Uterus (tissue), 4 donors: ENCODE results near the gene MRGPRF. TPM values are rescaled to one million over a fixed set of nuclear protein-coding genes. Genes with fewer than 3 reads are reported as not detected.

Experiments
- DNase-seq, 2 donors: peaks; one replicate each; pipeline ENCODE4 v3.0.0-alpha.2; 2019 to 2020
- H3K27ac ChIP-seq, 2 donors: fragments of 200-600 bp; sonication (generic); 1 replicate in 1 of 2; 2 replicates in 1 of 2; pipeline ENCODE4 v1.5.1; 2016 to 2018
- H3K27me3 ChIP-seq, 2 donors: fragments of 200-600 bp; sonication (generic); one replicate each; pipeline ENCODE4 v1.5.1; 2018 to 2019; ENCODE audit warnings: control low read depth in 1 of 2
- H3K36me3 ChIP-seq, 2 donors: fragments of 200-600 bp; sonication (generic); one replicate each; pipeline ENCODE4 v1.5.1; 2019; ENCODE audit warnings: control low read depth in 1 of 2
- H3K4me1 ChIP-seq, 2 donors: fragments of 200-600 bp; sonication (generic); one replicate each; pipeline ENCODE4 v1.5.1; 2018 to 2019; ENCODE audit warnings: control low read depth in 1 of 2
- H3K4me3 ChIP-seq, 2 donors: fragments of 200-600 bp; sonication (generic); 1 replicate in 1 of 2; 2 replicates in 1 of 2; pipeline ENCODE4 v1.5.1; 2018 to 2019; ENCODE audit warnings: mild to moderate bottlenecking in 1 of 2
- H3K9me3 ChIP-seq, 2 donors: fragments of 200-600 bp; sonication (generic); one replicate each; pipeline ENCODE4 v1.5.1; 2019; ENCODE audit warnings: control low read depth in 1 of 2
- POLR2A ChIP-seq, 2 donors: fragments of 450-650 bp; IDR thresholded peaks; one replicate each; pipeline ENCODE4 v1.6.1; 2016; ENCODE audit warnings: antibody characterized with exemption in 2 of 2, mild to moderate bottlenecking in 1 of 2, moderate library complexity in 1 of 2
- intact Hi-C: fragments of 100-400 bp; cut with DNase I; formaldehyde crosslinking; loops from one replicate; pipeline ENCODE4 v1.15.1; 2023; ENCODE audit warnings: low total_unique reads
- total RNA-seq, 4 donors: library from RNA; depleted of rRNA in 3 of 4; stranded (reverse); fragments of >200 nt in 3 of 4; gene quantifications; one replicate each; pipeline versions ENCODE4 v1.1.0 to v1.2.4, GENCODE V29; 2014 to 2023
- TF ChIP-seq, protein P1 (sequence below), 4 experiments: fragments of 200-600 bp in 2 of 4; fragments of 450-650 bp in 2 of 4; sonication (generic) in 2 of 4; IDR thresholded peaks; one replicate each; pipeline ENCODE4 v1.5.1; 2016 to 2019; ENCODE audit warnings: antibody characterized with exemption in 4 of 4, mild to moderate bottlenecking in 2 of 4, moderate library complexity in 1 of 4
- donor health status: DM: yes; HTN: yes; CAD: no.

Gene MRGPRF
- total RNA-seq, 4 donors from 2014 or later, result 52.6 to 173 (median 75.0) TPM

DNA sequence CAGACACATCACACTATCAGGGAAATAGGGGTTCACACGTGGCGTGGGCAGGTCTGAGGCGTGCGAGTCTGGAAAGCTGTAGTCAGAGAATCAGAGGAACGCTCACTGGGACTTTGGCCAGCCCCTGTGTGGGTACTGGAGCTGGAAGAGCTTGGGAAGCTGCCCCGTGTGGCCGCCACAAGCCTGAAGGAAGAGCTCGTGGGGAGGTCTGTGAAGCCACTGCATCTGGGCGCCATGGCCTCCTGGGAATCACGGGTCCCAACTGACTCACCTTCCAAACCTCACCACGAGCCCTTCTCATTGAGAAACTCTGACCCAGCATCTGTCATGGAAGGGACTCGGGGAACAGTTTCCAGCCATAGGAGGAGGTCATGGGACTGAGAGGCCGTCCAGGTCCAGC is 5.9 kb upstream of the MRGPRF start:
- TF ChIP-seq POLR2A (IDR thresholded peaks at IDR 0.05), result no peak
- TF ChIP-seq, protein P1, sequence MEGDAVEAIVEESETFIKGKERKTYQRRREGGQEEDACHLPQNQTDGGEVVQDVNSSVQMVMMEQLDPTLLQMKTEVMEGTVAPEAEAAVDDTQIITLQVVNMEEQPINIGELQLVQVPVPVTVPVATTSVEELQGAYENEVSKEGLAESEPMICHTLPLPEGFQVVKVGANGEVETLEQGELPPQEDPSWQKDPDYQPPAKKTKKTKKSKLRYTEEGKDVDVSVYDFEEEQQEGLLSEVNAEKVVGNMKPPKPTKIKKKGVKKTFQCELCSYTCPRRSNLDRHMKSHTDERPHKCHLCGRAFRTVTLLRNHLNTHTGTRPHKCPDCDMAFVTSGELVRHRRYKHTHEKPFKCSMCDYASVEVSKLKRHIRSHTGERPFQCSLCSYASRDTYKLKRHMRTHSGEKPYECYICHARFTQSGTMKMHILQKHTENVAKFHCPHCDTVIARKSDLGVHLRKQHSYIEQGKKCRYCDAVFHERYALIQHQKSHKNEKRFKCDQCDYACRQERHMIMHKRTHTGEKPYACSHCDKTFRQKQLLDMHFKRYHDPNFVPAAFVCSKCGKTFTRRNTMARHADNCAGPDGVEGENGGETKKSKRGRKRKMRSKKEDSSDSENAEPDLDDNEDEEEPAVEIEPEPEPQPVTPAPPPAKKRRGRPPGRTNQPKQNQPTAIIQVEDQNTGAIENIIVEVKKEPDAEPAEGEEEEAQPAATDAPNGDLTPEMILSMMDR (IDR thresholded peaks at IDR 0.05), result no peak
- Histone ChIP-seq H3K9me3 (no peaks in the 10 kb centered on the region), H3K27me3 (no peaks in the 10 kb centered on the region), H3K4me1 (peaks cover 7 to 11% of the 10 kb centered on the region in 2 donors), H3K4me3 (no peak overlapping the region), H3K27ac (peak overlapping the region; percentile 59 to 80), H3K36me3 (no peaks in the 10 kb centered on the region)
- intact Hi-C loops, result loop anchor here (10.0 kb wide), 1 partner anchor 56 kb away; no protein-coding TSS in a partner anchor
- peak; percentile 71 to 80 for DNase-seq

DNA sequence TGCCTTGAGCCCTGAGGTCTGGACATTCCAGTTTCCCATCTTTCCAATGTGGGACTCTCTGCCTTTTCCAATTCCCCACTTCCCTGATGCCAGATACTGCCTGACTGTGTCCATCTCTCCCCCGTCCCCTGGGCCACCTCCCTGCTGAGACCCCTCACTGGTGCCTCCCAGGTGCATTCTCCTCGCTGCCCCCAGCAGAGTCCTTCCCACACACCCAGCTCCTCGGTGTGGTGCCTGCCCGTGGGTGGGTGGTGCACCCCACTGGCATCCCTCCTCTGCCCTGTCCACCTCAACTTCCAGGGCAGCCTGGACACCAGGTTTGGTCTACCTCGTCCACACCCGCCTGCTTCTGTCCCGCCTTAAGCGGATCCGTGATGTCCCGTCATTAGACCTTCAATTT is 4.9 kb upstream of the MRGPRF start:
- no peaks in the 10 kb centered on the region for H3K9me3 ChIP-seq
- H3K27ac ChIP-seq, result peak overlapping the region; percentile 59 to 80
- peaks cover 7 to 11% of the 10 kb centered on the region in 2 donors for H3K4me1 ChIP-seq
- H3K27me3 ChIP-seq, result no peaks in the 10 kb centered on the region
- intact Hi-C loops, result loop anchor here (10.0 kb wide), 1 partner anchor 57 kb away; no protein-coding TSS in a partner anchor
- no peak overlapping the region for H3K4me3 ChIP-seq
- no peak for TF ChIP-seq POLR2A (IDR thresholded peaks at IDR 0.05)
- TF ChIP-seq, protein P1 (IDR thresholded peaks at IDR 0.05), result no peak
- DNase-seq, result peak in 1 of 2 donors; percentile 15
- no peaks in the 10 kb centered on the region for H3K36me3 ChIP-seq

DNA sequence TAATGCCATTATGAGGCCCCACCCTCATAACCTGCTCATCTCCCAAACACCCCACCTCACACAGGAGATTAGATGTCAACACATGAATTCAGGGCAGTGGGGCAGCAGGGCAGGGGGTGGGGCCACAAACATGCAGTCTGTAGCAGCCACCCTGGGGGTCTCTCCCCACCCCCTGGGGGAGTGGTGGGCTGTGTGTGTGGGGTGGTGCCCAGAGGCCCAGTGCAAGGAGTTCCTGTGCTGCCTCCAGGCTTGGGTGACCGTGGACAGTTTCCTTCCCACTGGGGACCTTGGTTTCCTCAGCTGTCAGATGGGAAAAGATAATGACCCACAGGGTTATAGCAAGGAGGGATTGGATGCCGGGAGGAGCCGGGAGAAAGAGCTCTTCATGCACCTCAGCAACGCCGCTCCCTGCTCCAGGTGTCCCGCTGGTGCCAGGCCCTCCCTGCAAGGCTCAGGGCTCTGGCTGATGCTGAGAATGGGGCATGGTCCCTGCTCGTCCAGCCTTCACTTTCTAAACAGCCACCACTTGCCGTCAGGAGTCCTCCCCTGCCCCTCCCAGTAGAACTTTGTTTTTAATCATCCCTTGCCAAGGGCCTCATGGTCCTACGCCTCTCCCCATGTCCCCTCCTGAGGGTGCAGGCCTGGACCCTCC is 2.0 kb upstream of the MRGPRF start:
- intact Hi-C loops, result loop anchor here (10.0 kb wide), 1 partner anchor 60 kb away; no protein-coding TSS in a partner anchor
- no peaks in the 10 kb centered on the region for H3K36me3 ChIP-seq
- H3K27ac ChIP-seq, result peak overlapping the region; percentile 97 to 99
- H3K27me3 ChIP-seq, result no peaks in the 10 kb centered on the region
- TF ChIP-seq, protein P1 (IDR thresholded peaks at IDR 0.05), result no peak
- TF ChIP-seq POLR2A (IDR thresholded peaks at IDR 0.05), result no peak
- peaks cover 7 to 11% of the 10 kb centered on the region in 2 donors for H3K4me1 ChIP-seq
- H3K4me3 ChIP-seq, result no peak overlapping the region
- no peak for DNase-seq
- no peaks in the 10 kb centered on the region for H3K9me3 ChIP-seq

DNA sequence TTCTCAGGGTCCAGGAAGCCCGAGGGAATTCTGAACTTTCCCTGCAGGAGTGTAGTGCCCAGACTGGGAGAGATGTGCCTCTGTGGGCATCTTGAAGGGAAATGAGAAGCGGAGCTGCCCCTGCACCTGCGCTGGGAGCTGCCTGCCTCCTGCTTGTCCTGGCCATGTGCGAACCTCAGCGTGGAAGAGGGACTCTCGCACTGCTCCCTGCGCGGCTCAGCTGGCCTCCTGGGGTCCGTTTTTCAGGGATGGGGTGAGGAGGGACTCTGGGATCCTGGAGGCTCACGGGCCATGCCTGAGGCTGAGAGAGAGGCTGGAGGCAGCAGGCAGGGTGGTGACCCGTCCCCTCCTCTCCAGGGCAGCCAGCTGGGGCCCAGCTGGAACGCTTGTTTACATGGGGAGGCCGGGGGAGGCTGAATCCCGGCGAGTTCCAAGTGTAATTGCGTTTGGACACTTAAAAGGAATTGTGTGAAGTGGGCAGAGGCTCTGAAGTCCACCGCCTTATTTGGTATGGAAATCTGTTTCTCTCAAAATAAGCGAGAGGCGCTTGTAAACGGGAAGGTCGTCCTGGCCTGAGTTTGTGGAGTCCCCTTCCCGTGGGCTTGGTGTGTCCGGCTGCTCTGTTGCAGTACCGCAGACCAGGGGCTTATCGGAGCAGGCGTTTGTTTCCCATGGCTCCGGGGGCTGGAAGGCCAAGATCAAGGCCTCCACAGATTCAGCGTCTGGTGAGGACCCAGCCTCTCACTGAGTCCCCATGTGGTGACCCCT is 1.2 kb upstream of the MRGPRF start:
- TF ChIP-seq, protein P1 (IDR thresholded peaks at IDR 0.05), result no peak
- TF ChIP-seq POLR2A (IDR thresholded peaks at IDR 0.05), result peak; percentile 65
- intact Hi-C loops, result loop anchor here (10.0 kb wide), 1 partner anchor 61 kb away; no protein-coding TSS in a partner anchor
- Histone ChIP-seq H3K27ac (peak overlapping the region; percentile 97 to 99), H3K4me3 (peak overlapping the region; percentile 61 to 83), H3K4me1 (peaks cover 7 to 11% of the 10 kb centered on the region in 2 donors), H3K27me3 (no peaks in the 10 kb centered on the region), H3K9me3 (no peaks in the 10 kb centered on the region), H3K36me3 (no peaks in the 10 kb centered on the region)
- DNase-seq, result peak; percentile 82 to 91
